Activated T-cell treated with anti-CD3 and anti-CD28 coated beads for 24 hours (primary cell): ENCODE measurements around the gene CLSTN2.
"Not testable (repeated sequence)": the region's sequence is repeated elsewhere in the genome, so short reads cannot be mapped to it uniquely, and the experiment has no call there.

Experiments
- DNase-seq: peaks from one replicate; pipeline ENCODE4 v3.0.0-alpha.2; 2020; ENCODE audit warnings: low read depth

The CLSTN2 gene

DNA sequence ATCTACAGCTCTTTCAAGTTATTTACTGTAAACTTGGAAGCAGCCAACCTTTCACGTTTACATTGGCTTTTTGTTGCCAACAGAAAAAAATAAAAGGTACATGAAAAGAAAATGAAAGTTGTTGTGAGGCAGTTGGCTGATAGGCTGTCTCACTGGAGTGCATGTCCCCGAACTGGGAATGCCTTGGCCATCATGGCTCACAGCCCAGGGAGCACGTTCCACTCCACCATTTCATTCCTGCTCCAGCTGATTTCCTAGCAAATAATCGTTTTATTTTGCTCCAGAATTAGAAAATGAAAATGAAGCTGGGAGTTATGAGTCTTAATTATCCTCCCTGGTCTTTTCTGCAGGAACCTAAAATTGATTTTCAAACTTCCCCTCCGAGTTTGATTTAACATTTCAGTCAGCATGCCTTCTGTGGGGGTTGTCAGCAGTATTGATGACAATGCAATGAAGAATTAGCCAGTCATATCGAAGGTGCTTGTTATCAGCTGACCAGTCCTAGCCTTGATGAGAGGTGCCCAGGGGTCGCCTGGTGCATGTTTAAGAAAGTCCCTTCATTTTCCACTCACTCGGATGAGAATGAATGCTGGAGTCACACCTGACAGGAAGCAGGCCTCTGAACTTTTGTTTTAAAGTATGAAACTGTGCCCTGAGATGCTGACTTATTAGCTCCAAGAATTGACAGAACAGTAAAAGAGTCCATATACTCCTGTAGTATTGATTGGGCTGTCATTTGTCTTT, 449.2 kb downstream of the CLSTN2 start:
- no peak for DNase-seq

- no peak for DNase-seq
These were observed 449.9 kb downstream of the CLSTN2 start for GRCh38 chr3:140384876-140385275.

- DNase-seq, result no peak
These were observed 451.5 kb downstream of the CLSTN2 start for GRCh38 chr3:140386357-140387100.

- no peak for DNase-seq
These were observed 452.3 kb downstream of the CLSTN2 start for GRCh38 chr3:140387244-140387643.

DNA sequence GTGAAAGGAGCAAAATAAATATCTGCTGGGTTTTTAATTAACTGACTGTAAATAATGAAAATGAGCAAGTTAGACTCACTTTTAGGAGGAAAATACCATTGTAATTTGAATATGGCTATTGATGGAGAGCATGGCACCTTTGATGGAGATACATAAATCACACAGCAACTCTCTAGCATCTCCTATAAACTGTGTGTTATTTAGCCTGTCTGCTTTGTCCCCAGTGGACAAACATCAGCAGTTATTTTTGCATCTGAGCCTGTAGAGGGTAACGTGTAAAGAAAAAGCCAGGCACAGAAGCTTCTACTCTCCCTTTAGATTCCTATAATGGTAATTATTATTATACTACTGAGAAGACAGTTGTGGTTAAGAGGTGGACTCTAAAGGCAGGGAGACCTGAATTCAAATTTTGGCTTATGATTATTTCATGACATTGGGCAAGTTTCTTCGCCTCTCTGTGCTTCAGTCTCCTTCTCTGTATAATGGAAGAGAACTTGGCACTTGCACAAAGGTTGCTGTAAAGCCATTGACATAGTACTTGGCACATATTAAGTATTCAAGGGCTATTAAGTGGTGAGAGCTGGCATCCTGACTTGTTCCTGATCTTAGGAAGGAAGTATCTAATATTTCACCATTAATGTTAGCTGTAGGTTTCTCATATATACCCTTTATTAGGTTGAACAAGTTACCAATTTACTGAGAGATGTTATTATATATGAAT, 453.4 kb downstream of the CLSTN2 start:
- DNase-seq, result no peak

- no peak for DNase-seq
These were observed 456.1 kb downstream of the CLSTN2 start for GRCh38 chr3:140391061-140391460.

DNA sequence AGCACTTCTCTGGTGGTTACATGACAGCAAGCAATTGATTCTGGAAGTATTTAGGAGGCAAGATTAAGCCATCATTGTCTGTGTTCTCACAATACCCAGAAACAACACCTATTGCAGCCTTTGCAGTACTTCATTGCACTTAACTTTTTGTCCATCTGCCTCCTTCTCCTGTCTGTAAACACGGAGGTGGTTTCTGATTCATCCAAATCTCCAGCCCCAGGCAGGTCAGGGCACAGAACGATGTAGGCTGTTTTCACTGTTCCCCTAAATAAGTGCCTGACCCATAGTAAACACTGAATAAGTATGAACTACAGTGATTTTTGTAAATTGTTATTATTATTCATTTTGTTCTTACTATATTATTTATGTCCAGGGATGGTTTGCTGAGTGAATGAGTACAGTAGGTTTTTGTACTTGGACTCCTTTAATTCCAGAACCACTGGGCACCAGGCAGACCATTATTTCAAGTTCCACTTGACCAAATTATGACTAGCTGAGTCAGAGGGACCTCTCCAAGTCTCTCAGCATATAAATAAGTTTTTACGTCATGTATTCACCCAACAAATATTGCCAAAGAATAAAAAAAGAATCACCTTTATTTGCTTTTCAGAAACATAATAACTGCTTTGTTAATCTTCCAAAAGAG, 459.6 kb downstream of the CLSTN2 start:
- DNase-seq, result no peak

DNA sequence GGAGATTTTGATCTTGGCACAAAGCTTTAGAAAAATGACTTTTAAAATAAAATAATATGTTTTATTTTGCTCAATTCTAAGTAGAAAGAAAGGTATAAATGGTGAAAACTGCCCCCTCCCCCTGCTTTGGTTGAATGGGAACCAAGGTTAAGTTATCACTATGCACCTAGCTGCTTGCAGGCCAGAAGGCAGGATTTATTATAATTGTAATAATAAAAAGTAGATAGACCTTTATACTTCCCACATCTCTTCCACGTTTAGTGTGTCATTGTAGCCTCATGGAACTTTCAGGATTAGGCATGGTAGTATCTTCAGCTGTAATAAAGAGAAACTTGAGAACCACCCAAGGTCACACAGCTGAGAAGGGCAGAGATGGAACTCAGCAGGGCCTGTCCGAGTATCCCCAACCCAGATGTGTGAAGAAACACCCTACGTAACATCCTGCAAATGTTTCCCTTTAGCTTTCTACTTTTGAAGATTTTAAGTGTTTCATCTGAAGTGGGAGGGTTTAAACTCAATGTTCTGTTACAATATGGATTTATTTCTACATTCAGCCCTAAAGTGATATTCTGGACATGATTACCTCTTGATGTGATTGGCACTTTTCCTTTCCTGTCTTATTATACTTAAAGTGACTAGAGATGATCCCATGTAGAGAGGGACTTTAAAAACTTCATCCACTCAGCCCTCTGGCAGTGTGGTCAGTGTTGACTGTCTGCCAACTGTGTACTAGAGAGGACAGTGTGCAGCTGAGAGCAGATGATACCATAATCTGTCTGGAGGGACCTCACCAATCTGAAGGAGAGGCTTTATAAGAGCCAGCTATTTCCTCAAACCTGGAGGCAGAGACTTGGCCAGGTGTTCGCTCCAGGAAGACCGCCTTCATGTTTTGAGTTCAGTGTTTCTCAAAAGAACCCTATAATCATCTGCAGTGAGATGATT, 460.4 kb downstream of the CLSTN2 start:
- DNase-seq, result no peak

DNA sequence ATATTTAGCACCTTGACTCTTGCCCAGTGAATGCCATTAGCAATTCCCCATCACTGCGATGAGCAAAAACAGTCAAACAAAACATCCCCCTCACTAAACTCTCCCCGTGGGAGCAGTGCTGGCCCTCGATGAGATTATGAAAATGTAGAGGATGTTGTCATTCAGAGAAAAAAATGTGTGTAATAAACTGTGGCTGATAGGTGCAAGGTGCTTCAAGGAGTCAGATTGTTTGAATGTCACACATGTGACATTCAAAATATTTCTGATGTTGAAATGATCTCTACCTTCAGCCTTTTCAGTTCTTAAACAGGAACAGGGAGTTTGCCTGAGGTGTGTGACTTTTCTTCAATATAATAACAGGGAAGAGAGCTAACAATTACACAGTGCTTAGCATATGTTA, 461.1 kb downstream of the CLSTN2 start:
- no peak for DNase-seq

- DNase-seq, result no peak
These were observed 462.9 kb downstream of the CLSTN2 start for GRCh38 chr3:140397847-140398246.

GRCh38 chr3:140398387-140398786, 463.4 kb downstream of the CLSTN2 start:
- no peak for DNase-seq

GRCh38 chr3:140399871-140400270, 464.9 kb downstream of the CLSTN2 start:
- DNase-seq, result no peak

DNA sequence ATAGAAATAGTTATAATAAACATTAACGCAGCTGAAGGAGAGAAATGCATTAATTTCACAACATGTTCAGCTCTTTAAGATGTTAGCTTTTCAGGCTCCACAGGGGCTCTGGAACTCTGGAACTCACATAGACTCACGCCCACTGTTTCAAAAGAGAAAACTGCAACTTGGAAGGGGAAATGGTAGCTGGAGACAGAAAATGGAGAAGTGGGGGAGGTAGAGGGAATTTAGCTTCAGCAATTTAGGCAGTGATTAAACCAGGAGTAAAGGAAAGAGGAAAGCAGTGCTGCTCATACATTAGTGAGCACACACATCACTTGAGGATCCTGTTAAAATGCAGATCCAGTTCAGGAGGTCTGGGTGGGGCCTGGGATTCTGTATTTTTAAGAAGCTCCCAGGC, 468.1 kb downstream of the CLSTN2 start:
- no peak for DNase-seq

DNA sequence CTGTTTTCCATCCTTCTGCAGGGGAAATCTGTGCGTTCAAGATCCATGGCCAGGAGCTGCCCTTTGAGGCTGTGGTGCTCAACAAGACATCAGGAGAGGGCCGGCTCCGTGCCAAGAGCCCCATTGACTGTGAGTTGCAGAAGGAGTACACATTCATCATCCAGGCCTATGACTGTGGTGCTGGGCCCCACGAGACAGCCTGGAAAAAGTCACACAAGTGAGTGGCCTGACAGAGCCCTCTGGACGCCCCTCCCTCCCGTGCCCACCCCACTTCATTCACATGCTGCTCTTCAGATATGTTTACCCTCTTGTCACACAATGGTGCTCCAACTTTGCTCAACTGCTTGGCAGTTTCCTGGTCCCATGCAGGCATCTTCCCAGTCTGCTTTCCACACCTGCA, 468.6 kb downstream of the CLSTN2 start:
- no peak for DNase-seq

DNA sequence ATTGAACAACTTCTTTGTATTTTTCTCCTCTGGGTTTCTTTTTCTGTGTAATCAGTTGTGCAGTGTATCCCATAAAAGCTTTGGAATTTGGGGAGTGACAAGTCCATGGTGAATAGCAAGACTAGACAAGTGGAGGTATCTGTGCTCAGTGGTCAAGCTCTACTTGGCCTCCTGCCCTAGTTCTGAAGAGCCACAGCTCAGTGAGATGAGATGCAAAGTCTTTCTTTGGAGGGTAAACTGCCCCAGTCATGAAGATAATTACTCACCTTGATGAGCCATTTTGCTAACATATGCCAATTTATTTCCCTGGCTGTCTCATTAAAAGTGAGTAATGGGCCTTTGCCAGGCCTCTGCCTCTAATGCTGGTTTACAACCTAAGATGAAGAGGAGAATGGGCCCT, 471.7 kb downstream of the CLSTN2 start:
- no peak for DNase-seq

GRCh38 chr3:140408252-140408651, 473.3 kb downstream of the CLSTN2 start:
- DNase-seq, result no peak

DNA sequence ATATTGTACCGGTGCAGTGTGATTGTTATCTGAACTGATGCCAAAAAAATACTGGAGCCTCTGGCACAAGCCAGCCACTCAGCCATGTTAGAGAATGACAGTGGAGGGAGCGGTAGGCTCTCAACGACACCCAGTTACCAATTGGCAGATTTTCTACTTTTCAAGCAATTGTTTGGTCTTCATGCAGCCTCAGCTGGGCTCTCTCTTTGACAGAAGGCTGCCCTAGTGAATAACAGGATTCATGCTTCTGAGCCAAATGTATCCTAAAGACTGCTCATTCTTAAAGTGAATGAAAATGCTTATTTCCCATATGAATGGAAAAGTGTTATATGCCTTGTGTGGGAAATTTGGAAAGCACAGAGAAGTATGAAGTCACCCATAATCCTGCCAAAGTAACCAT, 481.7 kb downstream of the CLSTN2 start:
- DNase-seq, result no peak

- DNase-seq, result no peak
These were observed 485.8 kb downstream of the CLSTN2 start for GRCh38 chr3:140420621-140421357.

GRCh38 chr3:140421884-140422283, 486.9 kb downstream of the CLSTN2 start:
- DNase-seq, result no peak

GRCh38 chr3:140423146-140423545, 488.2 kb downstream of the CLSTN2 start:
- DNase-seq, result no peak

- not testable (repeated sequence) for DNase-seq
These were observed 488.6 kb downstream of the CLSTN2 start for GRCh38 chr3:140423574-140423973.
